GM21576 (cell line): ENCODE results near the gene CCDC80.

Experiments
- ATAC-seq: cut with Tn5 transposase; IDR thresholded peaks from one replicate; pipeline ENCODE4 v1.9.1; 2021; ENCODE audit warnings: mild to moderate bottlenecking, moderate library complexity; ENCODE audit not compliant: unreplicated experiment

CCDC80 gene

DNA sequence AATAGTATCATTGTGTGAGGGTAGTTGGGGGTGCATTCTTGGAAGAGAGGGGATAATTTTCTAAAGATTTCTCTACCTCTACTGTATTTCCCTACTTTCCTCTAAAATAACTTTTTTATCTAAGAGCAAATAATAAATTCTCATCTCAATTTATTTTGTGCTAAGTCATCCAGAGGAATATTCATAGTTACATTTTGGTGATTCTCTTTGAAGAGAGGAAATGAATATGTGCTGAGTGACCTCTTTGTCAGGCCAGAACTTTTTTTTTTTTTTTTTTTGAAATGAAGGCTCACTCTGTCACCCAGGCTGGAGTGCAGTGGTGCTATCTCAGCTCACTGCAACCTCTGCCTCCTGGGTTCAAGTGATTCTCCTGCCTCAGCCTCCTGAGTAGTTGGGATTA lies 15.1 kb upstream of the CCDC80 start:
- ATAC-seq = no peak

DNA sequence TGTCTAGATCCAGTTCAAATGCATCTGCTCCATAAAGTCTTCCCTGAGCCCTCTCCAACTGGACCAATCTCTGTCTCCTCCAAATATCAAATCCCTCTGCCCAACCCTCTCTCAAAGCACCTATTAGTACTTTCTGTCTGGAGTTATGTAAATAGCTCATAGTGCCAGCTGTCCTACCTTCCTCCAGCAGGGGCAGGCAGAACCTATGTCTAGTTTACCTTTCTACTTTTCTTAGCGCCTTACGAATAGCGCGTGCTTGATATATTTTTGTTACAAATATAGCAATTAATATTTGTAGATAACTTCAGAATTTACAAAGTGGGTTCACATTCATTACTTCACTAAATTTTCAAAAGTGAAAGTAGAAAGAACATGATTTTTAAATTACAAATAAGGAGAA lies 14.0 kb upstream of the CCDC80 start:
- no peak for ATAC-seq

DNA sequence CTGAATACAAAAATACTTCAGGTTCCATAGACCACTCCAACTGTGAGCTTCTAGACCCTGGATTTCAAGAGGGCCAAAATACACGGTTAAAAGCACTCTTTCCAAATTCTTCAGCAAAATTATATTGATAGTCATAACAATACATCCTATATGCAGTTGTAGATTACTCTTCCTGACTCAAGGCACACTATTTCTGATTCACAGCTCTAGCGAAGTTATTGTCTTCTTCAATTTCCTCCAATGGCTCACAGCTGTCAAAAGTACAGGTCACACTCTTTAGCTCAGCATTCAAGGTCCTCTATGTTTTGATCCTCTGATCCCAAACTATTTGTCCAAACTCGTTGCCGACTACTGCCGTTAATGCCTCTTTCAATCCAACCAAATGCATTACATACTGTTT lies 13.5 kb upstream of the CCDC80 start:
- ATAC-seq = no peak

DNA sequence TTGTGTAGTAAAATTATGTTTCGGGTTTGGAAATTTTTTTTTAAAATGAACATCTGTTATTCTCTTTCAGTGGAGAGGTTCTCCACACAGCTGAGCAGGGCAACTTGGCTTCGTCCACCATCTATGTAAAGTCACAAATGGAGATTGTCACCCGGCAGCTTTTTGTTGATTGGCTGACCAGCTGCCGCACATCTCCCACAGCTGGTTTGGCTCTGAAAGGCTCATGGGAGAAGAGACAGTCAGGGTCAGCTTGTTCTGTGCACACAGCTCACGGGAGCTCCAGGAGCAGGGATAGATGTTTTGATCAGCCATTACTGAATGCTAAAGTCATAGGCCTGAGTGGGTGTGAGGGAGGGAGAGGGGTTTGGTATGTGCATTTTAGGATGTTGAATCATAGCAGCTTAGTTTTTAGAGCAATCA lies 12.9 kb upstream of the CCDC80 start:
- no peak for ATAC-seq

DNA sequence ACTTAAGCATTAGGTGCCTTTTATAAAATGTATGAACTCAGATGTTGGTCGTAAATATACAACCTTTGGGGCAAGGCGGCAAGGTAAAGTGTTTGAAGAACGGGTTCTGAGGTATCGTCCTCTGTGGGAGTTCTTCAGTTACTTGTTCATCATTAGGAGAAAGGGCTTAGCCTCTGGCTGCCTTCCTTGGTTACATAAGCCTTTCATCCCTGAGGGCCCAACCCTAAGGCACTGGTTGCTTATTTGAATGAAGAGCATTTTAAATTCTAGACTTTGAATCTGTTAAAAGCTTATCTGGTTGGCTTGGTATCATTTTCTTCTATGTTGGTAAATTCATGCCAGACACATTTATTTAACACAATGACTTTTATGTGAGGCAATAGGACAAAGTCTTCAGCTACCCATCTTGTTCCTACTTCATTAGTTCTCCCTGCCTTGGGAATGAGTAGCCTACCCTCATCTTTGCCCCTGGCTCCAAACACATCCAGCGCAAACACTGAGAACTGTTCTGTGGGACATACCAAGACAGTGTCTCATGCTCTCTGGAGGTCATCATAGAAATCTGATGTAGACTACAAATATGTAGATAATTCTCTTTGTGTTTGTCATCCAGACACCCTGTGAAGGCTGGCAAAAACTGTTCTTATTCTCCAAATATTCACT lies 12.4 kb upstream of the CCDC80 start:
- ATAC-seq = no peak

DNA sequence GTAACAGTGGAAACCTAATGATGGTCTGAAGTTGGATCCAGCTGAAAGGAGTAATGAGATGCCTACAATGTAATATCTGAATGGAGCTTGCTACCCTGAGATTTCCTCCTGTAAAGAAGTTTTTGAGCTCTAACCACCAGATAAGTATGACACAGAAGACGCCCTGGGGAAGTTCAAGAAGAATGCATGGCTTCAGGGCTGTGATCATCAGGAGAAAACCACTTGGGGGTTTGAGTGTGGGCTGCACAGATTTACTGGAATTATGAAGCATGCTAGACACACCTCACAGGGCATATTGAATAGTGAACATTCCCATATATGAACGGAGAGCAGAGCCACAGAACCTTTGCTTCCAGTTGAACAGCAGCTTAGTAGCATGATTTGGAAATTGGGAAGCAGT lies 10.6 kb upstream of the CCDC80 start:
- no peak for ATAC-seq

DNA sequence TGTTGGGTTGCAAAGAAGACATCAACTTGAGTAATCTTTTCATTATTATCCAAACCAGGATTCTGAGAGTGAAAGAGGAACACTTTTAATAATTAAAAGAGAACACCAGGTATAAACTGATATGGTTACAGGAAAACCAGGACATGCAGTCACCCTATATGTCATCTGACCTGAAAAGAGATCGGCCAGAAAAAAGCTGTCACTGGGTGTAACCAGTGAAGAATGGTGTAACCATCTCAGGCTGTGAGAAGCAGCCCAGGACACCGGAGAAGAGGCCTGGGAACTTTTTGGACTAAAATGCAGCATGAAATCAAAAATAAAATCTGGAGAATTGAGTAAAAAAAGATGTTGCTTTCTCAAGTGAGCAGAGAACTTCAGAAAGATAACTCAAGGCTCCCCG lies 10.1 kb upstream of the CCDC80 start:
- no peak for ATAC-seq

DNA sequence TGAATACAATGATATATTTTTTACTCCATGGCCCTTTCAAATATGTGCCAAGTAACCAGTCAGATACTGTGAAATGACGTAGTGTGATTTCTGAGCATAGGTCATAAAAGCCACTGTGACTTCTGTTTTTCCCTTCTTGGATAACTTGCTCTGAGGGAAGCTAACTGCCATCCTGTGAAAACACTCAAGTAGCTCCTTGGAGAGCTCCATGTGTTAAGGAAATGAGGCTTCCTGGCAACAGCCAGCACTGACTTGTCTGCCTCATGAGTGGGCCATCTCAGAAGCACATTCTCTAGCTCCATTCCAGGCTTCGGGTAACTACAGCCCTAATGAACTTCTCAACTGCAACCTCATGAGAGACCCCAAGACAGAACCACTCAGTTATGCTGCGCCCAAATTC lies 9.5 kb upstream of the CCDC80 start:
- ATAC-seq = no peak

DNA sequence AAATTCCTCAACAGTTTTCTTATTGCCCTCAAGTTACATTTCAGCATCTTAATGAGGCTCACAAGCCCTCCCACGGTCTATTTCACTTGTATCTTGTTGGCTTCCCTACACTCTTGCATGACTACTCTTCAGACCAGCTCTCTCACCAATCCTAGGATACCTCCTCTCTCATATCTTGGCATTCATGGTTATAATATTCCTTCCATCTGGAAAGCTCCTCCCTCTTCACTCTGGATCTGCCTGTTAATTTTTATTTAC lies 8.5 kb upstream of the CCDC80 start:
- ATAC-seq = no peak

DNA sequence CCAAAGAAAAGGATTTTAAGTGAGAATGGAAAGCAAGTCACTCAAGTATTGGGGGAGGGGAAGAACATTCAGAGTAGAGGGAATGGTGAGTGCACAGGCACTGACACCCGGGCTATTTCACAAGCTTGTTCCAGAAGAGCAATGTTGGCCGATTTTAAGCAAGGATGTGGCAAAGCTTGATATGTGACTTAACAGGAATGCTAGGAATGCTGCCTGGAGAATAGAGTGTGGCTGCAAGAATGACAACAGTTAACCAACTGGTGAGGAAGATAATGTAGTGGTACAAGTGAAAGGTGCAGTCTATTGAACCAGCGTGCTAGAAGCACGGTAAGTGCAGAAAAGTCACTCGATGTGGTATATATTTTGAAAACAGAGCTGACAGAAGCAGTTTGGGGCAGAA lies 6.2 kb upstream of the CCDC80 start:
- no peak for ATAC-seq

DNA sequence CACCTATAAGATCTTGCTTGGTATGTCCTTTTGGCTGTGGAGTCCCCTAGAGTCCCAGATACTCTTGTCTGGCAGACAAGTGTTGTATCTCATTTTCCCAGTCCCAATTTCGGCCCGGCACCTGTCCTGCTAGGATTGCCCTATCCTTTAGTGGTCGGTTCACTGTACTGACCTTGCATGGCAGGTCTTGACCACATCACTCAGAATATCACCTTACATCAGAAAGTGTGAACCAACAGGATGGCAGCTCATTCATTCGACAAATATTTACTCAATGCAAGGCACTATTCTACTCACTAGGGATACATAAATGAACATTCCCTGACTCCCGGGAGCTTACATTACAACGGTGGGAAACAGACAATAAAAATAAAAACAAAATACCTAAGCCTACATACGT lies 5.7 kb upstream of the CCDC80 start:
- no peak for ATAC-seq

DNA sequence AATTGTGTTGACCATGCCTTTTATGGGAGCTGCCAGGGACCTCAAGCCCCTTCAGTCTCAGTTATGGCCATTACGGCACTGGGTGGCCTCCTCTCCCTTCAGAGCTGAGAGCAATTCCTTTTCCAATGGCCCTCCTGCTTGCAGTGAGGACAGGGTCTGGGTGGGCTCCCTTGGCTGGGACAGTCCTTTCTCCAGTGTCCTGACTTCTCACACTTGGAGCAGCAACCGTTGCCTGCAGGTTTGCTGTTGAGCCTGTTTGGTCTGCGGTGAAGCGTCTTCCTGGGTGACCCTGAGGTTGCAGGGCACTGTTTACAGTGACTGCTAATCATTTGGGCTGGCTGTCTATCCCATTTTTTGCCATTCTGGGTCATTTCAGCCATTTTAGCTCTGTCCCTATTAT lies 3.5 kb upstream of the CCDC80 start:
- no peak for ATAC-seq

DNA sequence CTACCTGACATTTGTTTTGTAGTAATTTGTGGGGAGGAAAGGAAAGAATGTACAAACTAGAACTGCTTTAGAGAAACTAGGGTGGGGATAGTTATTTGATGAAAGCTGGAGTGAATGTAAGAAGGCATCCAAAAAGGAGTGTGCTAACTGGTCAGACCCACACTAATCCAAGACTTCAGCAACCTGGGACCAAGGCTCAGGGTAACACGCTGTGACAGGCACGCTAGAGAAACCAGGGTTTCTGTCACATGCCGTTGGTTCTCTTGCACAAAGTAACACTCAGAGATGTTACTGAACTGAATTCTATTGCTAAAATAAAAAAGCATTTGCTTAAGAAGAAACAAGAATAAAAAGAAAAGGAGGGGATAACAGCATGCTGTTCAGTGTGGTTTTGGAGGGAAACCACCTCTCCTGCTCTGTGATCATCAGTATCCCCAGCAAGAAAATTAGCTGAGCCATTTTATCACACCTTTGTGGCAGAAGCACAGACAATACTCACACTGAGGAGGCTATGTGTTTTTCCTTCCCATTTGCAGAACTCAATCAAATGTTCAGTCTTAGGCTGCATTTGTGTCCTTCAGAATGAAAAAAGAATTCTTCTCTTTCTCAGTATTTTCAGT lies 2.8 kb upstream of the CCDC80 start:
- no peak for ATAC-seq

DNA sequence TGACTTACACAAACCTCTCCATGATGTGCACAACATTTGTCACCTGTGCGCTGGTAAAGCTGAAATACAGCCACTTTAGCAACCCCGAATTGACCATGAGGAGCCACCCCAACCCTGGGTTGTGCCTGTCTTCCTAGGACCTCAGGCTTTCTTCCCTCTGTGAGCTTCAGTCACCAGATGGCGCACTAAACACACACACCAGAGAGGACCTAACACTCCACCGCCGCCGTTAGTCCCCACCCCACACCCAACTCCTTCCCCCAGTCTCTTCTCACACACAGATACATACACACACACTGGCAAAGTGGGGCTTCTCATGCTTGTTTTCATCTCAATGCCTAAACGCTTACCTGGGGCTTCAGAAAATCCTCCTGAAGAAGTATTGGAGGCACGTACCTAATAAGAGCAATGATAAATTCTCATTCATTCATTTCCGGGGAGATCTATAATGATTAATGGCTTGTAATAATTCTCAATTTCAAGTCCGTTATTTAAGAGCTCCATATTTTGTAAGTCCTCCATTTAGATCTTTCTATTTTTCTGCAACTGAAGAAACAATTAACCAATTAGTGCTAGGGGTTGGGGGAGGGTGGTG lies 2.1 kb upstream of the CCDC80 start:
- peak; percentile 87 for ATAC-seq

DNA sequence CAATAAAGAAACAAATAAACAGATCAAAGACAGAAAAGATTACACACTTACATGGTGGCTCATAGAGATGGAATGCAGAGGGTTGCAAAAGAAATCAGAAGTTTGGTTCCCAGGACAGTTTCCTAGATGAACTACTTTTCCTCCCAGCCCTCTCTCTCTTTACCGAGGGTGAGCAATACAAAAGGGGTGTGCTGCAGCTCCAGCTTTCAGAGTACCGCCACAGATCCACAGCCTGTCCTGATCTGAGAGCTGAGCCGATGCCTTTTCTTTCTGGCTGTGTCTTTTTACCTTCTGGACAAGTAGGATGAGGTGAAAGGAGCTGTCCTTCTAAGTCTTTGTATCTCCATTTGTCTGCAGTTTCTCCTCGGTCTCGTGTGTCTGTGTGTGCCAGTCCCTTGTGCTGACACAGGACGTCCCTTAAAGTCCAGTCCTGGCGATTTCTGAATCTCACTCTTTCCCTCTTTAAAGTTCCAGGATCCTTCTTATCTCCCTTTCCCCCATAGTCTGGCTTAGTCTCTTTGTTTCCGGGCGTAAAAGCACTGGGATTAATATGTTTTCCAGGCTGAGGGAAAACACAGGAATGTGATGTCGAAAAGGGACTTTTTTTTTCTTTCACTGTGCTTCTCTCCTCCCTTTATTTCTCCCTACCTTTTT lies 540 bp downstream of the CCDC80 start:
- no peak for ATAC-seq

DNA sequence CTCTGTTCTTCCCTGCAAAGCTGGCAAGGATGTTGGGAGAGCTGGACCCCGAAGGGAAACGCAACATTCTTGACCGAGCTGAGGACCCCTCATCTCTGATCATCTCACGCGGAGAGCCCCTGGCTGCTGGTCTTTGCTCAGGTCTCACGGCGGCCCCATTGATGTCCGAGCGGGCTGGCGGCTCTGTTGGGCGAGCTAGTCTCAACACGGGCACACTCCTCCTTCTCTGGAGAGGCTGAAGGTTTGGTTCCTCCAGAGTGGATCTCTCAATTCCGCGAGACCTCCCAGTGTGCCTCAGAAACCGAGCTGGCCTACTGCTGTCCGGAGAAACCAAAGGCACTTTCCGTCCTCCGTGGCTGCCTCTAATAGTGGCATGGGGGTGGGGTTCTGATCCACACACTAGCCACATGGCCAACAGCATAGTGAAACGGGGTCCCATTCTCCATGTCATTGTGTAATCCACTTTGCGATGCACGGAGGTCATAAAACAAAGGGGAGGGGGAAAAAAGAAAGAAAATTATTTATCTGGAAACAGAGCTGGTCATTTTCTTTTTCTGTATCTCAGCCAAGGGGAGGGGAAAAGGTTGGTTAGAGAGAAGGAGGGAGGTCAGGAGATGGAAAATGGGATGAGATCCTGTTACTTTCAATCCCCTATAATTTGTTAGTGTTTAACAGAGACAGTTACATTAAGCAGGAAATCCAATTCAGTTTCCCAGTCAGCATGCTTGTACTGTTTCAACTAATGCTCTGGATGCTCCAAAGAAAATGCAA lies 1.3 kb downstream of the CCDC80 start:
- ATAC-seq = no peak

DNA sequence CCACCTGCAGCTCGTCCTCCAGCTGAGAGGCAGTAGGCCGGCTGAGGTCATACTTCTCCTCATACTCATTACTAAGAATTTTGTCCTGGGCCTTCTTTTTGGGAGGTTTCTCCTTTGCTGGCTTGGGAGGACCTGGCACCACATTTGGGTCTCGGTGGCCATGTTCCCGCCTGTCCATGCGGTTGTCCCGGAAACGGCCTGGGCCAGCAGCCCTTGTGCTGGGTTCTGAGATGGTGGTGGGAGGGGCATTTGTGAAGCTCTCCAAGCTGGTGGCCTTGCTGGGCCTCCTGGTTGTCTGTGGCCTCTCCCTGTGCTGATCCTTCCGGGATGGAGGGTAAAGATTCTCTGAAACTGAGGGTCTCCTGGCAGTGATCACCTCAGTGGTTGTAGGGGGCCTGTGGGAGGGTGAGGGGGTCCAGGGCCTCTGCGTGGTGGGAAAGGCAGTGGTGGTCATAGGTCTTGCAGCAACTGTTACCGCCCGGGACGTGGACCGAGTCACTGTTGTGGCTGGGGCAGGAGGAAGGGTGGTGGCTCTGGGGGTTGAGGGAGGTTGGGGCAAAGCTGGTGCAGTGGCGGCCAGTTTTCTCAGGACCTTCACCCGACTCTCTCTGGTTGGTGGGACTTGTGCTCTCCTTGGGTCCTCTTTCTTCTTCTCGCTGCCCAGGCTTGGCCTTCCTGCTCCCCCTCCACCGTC lies 2.5 kb downstream of the CCDC80 start:
- no peak for ATAC-seq

DNA sequence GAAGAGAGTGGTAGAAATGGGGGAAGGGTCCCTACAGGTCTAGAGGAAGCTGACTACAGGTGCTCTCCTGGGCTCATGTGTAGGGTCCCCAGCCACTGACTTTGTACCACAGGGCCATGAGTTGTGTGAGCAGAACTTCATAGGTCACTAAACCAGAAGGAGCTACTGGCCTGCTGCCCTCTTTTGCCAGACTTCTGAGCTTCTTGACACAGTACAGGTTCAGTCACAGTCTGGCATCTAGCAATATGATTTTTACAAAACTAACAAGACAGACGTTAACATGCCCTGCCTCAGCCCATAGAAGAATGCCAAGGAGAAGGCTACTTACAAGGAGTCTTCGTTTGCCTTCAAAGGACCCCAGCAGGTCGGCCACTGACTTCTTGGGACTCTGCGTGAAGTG lies 3.2 kb downstream of the CCDC80 start:
- ATAC-seq = no peak

DNA sequence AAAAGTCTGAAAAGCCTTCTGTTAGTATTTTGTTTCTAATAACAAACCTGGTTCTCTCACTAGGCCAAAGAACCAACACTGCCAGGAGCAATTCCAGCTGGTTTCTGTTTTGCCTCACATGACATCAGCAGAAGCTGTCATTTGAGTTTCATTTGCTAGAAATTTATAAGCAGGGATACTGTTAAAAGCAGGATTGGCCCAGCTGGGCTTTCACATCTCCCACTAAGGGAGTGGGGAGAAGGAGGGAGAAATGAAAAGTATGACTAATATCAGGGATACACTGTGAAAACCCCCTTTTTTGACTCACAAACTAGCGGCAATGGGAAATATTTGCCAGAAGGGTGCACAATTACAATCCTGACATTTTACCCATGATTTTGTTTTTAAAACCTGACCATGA lies 5.3 kb downstream of the CCDC80 start:
- no peak for ATAC-seq

DNA sequence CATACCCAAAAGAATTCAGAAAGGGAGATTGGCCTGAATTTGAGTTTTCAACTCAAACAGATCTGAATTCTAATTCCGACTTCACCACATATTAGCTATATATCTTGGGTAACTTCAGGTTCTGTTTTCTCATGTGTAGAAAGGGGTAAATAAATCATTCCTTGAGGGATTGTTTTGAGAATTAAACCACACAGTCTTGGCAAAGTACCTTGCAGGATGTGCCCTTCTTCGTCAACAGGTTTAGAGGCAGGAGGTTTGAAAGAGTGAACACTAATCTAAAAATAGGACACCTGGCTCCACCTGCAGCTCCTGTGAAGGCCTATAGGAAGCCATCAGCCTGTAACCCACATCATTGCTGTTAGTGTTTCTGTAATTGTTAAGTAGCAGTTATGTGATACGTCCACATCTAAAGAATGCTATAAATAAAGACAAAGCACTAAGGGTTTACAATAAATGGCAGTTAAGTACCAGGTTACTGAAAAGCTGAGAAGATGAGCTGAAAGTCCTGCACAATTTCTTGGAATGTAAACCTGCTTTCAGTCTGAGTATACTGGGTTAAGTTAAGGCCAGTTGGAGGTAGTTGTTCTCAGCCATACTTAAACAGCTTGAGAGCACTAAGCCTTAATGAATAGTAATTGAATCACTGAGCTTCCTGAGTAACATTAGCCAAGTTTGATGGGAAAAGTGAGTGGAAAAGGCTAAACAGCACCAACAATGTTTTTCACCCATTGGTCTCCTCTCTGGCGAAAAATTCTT lies 6.0 kb downstream of the CCDC80 start:
- no peak for ATAC-seq
